ENCODE data around the gene HOXD12.

- TF ChIP-seq POLR2A (IDR thresholded peaks at IDR 0.05; ENCODE audit: low read depth, low read length) (no peak), POLR2AphosphoS5 (IDR thresholded peaks at IDR 0.05; ENCODE audit: low read depth, low read length) (no peak)
Measured at GRCh38 chr2:176103194-176103593, 3.6 kb downstream of the HOXD12 start.
